Erythroblast (primary cell): Measurements from ENCODE around the gene MUC2.

Experiments
- GATA1 ChIP-seq: IDR thresholded peaks from 2 replicates; pipeline ENCODE4 v1.6.1; 2011; ENCODE audit warnings: low read depth, mild to moderate bottlenecking, control low read depth, low read length, moderate library complexity
- POLR2A ChIP-seq: IDR thresholded peaks from 2 replicates; pipeline ENCODE4 v1.6.1; 2011; ENCODE audit warnings: mild to moderate bottlenecking, low read length

DNA sequence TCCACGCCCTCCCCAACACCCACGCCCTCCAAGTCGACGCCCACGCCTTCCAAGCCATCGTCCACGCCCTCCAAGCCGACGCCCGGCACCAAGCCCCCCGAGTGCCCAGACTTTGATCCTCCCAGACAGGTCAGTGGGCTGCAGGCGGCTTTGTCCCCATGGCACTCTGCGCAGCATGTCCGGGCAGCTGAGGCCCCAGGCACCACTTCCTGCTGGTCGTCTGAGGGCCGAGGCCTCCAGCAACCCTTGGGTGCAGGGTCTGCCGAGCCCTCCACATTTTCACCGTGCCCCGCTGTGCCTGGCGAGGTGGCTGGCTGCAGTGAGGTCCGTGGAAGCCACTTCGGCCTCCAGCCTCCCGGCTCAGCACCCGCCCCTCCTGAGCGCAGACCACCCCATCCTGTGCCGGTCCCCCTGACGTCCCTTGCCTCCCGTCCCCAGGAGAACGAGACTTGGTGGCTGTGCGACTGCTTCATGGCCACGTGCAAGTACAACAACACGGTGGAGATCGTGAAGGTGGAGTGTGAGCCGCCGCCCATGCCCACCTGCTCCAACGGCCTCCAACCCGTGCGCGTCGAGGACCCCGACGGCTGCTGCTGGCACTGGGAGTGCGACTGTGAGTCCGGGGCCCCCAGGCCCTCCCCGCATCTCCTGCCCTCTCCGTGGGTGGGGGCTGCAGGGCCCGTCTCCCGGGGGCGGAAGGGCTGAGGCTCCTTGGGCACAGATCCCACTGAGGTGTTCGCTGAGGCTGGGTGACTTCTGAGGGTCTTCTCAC, 26.8 kb downstream of the MUC2 start:
- TF ChIP-seq POLR2A, result no peak
- no peak for TF ChIP-seq GATA1
